Activated naive CD8-positive, alpha-beta T cell treated with anti-CD3 and anti-CD28 coated beads for 36 hours (primary cell): ENCODE measurements around the gene NFILZ. TPM values are rescaled to one million over a fixed set of nuclear protein-coding genes. Genes with fewer than 3 reads are reported as not detected.

Experiments used
- DNase-seq: peaks from one replicate; pipeline ENCODE4 v3.0.0; 2021
- H3K27ac Mint-ChIP-seq: one replicate; pipeline ENCODE4 v1.8.0; 2022; ENCODE audit warnings: mild to moderate bottlenecking, moderate library complexity, mixed read lengths
- H3K27me3 Mint-ChIP-seq: one replicate; pipeline ENCODE4 v1.8.0; 2022; ENCODE audit warnings: mild to moderate bottlenecking, mixed read lengths
- H3K36me3 Mint-ChIP-seq: one replicate; pipeline ENCODE4 v1.8.0; 2021; ENCODE audit warnings: mild to moderate bottlenecking, mixed read lengths
- H3K4me1 Mint-ChIP-seq: one replicate; pipeline ENCODE4 v1.8.0; 2021; ENCODE audit warnings: mixed read lengths
- H3K4me3 Mint-ChIP-seq: one replicate; pipeline ENCODE4 v1.8.0; 2022; ENCODE audit warnings: mild to moderate bottlenecking, moderate library complexity, mixed read lengths
- H3K9me3 Mint-ChIP-seq: one replicate; pipeline ENCODE4 v1.8.0; 2022; ENCODE audit warnings: mixed read lengths
- total RNA-seq, 2 experiments: library from RNA; stranded (reverse); gene quantifications; one replicate each; pipeline ENCODE4 v1.2.3, GENCODE V29; 2021

NFILZ gene
- total RNA-seq, 2 experiments from 2014 or later = not detected

DNA sequence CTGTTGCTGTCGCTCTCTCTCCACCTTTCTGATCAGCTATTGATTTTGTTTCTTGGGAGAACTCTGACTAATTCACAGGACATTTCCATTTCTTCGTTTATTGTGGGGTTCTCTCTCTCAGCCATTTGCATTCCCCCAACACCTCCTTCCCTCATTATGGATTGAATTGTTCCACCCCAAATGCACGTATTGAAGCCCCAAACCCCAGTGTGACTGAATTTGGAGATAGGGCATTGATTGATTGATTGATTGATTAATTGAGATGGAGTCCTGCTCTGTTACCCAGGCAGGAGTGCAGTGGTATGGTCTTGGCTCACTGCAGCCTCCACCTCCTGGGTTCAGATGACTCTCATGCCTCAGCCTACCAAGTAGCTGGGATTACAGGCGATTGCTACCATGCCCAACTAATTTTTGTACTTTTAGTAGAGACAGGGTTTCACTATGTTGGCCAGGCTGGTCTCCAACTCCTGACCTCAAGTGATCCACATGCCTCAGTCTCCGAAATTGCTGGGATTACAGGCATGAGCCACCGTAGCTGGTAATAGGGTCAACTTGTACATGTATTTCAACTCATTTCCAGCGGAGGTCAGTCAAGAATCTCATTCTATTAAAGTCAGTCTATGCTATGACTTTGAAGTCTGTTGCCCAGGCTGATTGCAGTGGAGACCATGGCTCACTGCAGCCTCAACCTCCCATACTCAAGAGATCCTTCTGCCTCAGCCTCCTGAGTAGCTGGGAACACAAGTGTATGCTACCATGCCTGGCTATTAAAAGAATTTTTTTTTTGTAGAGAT is 13.6 kb downstream of the NFILZ start:
- no peaks in the 10 kb centered on the region for H3K4me1 Mint-ChIP-seq
- H3K36me3 Mint-ChIP-seq = no peaks in the 10 kb centered on the region
- DNase-seq = no peak
- no peak overlapping the region for H3K4me3 Mint-ChIP-seq
- H3K9me3 Mint-ChIP-seq = peaks cover 9% of the 10 kb centered on the region
- H3K27ac Mint-ChIP-seq = no peak overlapping the region
- peaks cover 24% of the 10 kb centered on the region for H3K27me3 Mint-ChIP-seq

DNA sequence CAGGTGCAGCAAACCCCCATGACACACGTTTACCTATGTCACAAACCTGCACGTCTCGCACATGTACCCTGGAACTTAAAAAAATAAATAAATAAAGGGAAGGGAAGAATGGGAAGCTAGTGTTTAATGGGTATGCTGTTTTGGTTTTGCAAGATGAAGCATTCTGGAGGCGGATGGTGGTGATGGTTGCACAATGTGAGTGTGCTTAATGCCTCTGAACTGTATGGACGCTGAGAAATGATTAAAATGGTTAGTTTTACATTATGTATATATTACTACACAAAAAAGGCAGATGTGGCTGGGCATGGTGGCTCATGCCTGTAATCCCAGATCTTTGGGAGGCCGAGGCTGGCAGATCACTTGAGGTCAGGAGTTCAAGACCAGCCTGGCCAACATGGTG is 17.8 kb downstream of the NFILZ start:
- no peaks in the 10 kb centered on the region for H3K9me3 Mint-ChIP-seq
- no peak for DNase-seq
- H3K4me1 Mint-ChIP-seq = no peaks in the 10 kb centered on the region
- no peak overlapping the region for H3K4me3 Mint-ChIP-seq
- H3K27ac Mint-ChIP-seq = no peak overlapping the region
- peaks cover 11% of the 10 kb centered on the region for H3K27me3 Mint-ChIP-seq
- H3K36me3 Mint-ChIP-seq = no peaks in the 10 kb centered on the region

DNA sequence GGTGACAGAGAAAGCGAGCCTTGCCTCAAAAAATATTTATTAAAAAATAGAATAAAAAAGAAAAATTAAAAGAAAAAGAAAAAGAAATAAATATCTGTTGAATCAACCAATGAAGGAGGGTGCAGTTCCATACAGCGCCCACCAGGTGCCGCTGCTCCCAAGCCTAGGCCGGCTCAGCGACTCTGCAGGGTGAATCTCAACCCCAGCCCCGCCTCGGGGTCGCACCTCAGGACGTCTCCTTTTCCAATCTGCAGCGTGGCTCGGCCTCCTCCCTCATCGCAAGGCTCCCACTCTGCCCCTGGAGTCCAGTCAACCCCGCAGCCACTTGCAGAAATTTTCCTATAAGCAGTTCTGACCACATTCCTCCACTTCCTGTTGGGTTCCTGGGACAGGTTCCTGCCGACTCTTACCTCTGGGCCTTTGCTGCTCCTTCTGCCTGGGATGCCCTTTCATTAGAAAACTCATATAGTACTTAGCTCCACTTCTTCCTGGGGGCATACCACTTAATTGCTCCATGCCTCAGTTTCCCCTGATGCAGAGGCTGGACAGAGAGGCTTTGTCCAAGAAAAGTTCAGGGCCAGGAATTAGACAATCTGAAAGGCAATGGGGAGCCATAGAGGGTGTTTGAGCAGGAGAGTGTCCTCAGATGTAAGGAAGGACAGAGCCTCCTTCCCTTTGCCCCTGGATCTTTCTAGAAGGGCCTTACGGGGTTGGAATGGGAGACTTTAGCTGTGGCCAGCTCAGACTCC is 24.3 kb downstream of the NFILZ start:
- no peaks in the 10 kb centered on the region for H3K36me3 Mint-ChIP-seq
- peak; percentile 70 for DNase-seq
- no peaks in the 10 kb centered on the region for H3K9me3 Mint-ChIP-seq
- H3K27ac Mint-ChIP-seq = no peak overlapping the region
- peaks cover 9% of the 10 kb centered on the region for H3K4me1 Mint-ChIP-seq
- peak overlapping the region; percentile 43 for H3K4me3 Mint-ChIP-seq
- H3K27me3 Mint-ChIP-seq = peaks cover 8% of the 10 kb centered on the region

DNA sequence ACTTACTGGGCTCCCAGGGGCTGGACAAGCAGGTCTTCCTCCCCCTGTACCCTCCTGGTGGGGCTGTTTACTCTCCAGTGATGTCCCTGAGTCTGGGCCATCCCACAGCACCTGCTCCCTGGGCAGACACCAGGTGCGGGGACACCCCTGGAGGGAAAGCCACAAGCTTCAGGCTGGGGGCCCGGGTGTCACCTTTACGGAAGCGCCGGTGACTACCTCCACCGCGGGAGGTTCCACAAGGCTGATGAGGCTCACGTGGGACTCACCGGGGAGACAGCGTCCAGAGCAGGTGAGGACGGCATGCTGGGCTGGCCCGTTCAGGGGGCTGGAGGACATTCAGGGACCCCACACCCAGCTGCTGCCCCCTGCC is 24.9 kb downstream of the NFILZ start:
- peak; percentile 39 for DNase-seq
- no peak overlapping the region for H3K4me3 Mint-ChIP-seq
- H3K27me3 Mint-ChIP-seq = peaks cover 8% of the 10 kb centered on the region
- H3K4me1 Mint-ChIP-seq = peaks cover 9% of the 10 kb centered on the region
- H3K9me3 Mint-ChIP-seq = no peaks in the 10 kb centered on the region
- H3K27ac Mint-ChIP-seq = no peak overlapping the region
- H3K36me3 Mint-ChIP-seq = no peaks in the 10 kb centered on the region

DNA sequence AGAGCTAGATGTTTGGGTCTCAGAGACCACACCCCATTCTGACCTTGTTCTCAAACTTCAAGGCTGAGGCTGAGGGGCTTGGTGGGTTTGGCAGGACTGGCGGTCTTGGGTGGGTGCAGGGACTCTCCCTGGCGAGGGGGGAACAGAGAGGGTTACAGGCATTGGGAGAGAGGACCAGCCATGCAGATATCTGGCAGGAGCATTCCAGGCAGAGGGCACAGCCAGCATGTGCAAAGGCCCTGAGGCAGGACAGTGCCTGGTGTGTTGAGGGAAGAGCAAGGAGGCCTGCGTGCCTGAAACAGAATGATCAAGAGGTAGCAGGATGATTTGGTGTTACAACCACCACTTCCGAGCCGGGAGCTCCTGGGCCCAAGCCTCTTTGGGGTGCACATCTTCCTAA is 27.4 kb downstream of the NFILZ start:
- Mint-ChIP-seq H3K27ac (no peak overlapping the region), H3K36me3 (no peaks in the 10 kb centered on the region), H3K9me3 (no peaks in the 10 kb centered on the region), H3K4me1 (peaks cover 9% of the 10 kb centered on the region), H3K27me3 (peaks cover 8% of the 10 kb centered on the region), H3K4me3 (no peak overlapping the region)
- no peak for DNase-seq

DNA sequence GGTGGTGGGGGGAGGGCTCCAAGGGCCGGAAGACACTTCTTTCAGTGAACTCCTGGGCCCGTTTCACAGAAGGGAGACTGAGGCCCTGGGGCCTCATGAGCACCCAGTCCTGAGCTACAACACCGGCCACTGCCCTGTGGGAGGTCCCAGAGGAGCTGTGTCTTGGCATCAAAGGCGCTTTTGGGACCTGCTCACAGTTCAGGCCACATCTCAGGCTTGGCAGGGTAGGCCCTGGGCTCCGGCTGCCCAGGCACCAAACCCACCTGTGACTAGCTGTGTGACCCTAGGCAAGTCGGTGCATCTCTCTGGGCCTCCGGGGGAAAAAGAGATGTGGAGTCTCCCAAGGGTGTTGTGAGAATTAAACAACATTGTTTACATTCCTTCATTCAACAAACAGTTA is 29.5 kb downstream of the NFILZ start:
- Mint-ChIP-seq H3K4me3 (no peak overlapping the region), H3K36me3 (no peaks in the 10 kb centered on the region), H3K9me3 (no peaks in the 10 kb centered on the region), H3K27ac (no peak overlapping the region), H3K4me1 (peaks cover 16% of the 10 kb centered on the region), H3K27me3 (peaks cover 8% of the 10 kb centered on the region)
- DNase-seq = no peak

DNA sequence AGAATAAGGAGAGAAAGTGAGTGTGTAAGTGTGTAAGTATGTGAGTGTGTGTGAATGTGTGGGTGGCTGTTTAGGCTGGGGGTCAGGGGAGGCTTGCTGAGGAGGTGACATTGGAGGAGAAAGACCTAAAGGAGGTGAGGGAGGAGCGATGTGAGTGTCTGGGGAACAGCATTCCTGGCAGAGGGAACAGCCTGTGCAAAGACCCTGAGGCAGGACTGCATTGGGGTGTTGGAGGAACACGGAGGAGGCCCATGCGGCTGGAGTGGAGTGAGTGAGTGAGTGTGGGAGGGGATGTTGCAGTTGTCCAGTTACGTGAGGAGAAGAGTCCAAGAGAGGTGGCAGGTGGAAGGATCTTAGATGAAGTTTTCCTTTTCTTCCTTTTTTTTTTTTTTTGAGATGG is 31.8 kb downstream of the NFILZ start:
- H3K4me1 Mint-ChIP-seq = peaks cover 27% of the 10 kb centered on the region
- H3K27me3 Mint-ChIP-seq = no peaks in the 10 kb centered on the region
- DNase-seq = no peak
- H3K36me3 Mint-ChIP-seq = no peaks in the 10 kb centered on the region
- peaks cover 2% of the 10 kb centered on the region for H3K9me3 Mint-ChIP-seq
- H3K4me3 Mint-ChIP-seq = no peak overlapping the region
- H3K27ac Mint-ChIP-seq = no peak overlapping the region

DNA sequence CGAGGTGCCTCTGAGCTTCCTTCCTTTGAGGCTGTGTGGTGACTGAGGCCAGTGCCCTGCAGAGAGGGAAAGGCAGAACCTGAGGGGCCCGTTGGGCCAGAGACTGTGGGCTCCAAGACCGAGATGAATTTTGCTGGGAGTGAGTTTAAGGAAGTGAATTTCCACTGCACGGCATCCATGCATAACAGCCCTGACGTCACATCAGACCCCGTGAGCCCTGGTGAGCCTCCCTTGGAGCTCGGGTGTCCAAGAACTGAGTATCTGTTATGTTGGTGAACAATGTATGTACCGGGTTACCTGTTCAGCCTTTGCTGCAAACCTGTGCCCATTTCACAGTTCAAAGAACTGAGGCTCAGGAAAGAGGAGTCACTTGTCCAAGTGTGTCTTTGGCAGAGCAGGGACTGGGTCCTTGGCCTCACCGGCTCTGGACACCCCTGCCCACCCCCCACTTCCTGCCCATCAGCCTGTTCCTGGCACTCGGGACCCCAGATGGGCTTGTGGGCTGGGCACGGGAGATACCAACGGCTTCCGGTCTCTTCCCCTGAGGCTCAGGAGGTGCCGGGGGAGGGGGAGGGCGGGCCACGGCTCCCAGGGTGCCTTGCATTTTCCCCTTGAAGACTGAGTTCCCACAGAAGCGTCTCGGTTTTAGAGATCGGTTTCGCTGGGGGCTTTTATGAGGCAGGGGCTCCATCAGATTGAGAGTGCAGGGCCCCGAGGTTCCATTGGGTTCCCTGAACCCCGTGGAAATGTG is 33.7 kb downstream of the NFILZ start:
- peak; percentile 27 for DNase-seq
- Mint-ChIP-seq H3K9me3 (peaks cover 7% of the 10 kb centered on the region), H3K27ac (peak overlapping the region; percentile 19), H3K4me1 (peaks cover 32% of the 10 kb centered on the region), H3K27me3 (no peaks in the 10 kb centered on the region), H3K4me3 (peak overlapping the region; percentile 22), H3K36me3 (no peaks in the 10 kb centered on the region)

DNA sequence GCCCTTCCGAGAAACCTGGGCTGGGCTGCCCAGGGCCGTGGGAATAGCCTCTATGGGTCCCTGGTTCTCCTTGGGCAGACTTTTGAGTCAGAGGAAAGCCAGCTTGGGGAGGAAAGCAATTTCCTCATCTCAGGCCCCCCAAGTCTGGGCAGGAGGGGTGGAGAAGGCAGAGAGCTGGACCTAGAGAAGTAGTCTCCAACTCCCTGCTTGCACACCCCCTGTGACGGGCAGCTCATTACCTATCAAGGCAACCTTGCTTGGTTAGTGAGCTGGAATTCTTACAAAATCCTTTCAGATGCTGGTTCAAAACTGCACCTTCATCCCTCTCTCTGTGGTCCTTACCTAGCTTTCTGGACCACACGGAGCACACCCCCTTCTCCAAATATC is 34.2 kb downstream of the NFILZ start:
- H3K27ac Mint-ChIP-seq = no peak overlapping the region
- peaks cover 7% of the 10 kb centered on the region for H3K9me3 Mint-ChIP-seq
- no peaks in the 10 kb centered on the region for H3K36me3 Mint-ChIP-seq
- DNase-seq = no peak
- H3K27me3 Mint-ChIP-seq = no peaks in the 10 kb centered on the region
- peaks cover 32% of the 10 kb centered on the region for H3K4me1 Mint-ChIP-seq
- H3K4me3 Mint-ChIP-seq = no peak overlapping the region

DNA sequence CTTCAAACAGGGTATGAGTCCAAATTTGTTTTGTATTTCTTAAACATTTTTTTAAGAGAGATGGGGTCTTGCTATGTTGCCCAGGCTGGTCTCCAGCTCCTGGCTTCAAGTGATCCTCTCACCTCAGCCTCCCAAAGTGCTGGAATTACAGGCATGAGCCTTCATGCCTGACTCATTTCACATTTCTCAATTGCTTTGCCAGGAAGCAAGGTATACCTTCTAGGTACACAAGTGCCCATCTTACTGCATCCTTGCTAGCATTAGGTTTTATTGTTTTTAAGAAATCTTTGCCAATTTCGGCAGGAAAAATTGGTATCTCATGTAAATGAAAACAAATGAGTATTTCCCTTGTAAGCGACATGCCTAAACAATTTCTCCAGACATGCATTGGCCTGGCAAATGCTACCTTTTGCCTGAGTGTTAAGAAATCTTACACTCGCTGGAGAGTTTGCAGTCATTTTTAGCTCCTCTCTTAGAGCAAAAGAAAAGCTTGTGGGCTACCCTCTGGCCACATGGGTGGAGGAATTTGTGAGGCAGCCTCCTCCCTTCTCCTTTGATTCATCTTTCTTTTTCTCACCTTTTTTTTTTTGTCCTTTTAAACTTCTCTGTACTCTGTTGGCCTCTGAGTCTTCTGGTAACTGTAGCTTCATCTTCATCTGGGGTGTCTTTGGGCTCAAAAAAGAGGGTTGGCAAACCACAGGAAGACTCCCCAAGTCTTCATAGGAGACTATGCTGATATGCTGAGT is 35.2 kb downstream of the NFILZ start:
- DNase-seq = no peak
- Mint-ChIP-seq H3K9me3 (peaks cover 7% of the 10 kb centered on the region), H3K27me3 (no peaks in the 10 kb centered on the region), H3K27ac (no peak overlapping the region), H3K4me1 (peaks cover 32% of the 10 kb centered on the region), H3K36me3 (no peaks in the 10 kb centered on the region), H3K4me3 (no peak overlapping the region)

DNA sequence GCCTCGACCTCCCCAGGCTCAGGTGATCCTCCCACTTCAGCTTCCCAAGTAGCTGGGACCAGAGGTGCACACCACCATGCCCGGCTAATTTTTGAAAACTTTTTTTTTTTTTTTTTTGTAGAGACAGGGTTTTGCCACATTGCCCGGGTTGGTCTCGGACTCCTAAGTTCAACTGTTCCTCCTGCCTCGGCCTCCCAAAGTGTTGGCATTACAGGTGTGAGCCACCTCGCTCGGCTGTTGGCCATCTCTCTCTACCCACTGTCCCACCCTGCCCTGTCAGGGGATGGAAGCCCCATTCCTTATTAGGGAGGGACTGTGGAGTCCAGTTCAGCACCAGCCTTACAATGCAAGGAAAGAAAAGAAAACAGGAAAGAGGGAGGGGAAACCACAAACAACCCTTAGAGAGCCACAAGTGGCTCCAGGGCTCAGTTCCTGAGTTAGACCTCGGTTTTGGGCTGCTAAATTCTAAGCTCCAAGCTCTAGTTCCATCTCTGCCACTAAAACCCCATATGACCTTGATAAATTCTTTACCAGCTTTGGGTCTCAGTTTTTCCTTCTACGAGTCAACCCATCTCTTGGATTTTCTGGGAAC is 36.5 kb downstream of the NFILZ start:
- H3K4me1 Mint-ChIP-seq = peaks cover 39% of the 10 kb centered on the region
- H3K9me3 Mint-ChIP-seq = peaks cover 7% of the 10 kb centered on the region
- no peak overlapping the region for H3K27ac Mint-ChIP-seq
- no peaks in the 10 kb centered on the region for H3K27me3 Mint-ChIP-seq
- H3K4me3 Mint-ChIP-seq = no peak overlapping the region
- H3K36me3 Mint-ChIP-seq = no peaks in the 10 kb centered on the region
- DNase-seq = no peak

DNA sequence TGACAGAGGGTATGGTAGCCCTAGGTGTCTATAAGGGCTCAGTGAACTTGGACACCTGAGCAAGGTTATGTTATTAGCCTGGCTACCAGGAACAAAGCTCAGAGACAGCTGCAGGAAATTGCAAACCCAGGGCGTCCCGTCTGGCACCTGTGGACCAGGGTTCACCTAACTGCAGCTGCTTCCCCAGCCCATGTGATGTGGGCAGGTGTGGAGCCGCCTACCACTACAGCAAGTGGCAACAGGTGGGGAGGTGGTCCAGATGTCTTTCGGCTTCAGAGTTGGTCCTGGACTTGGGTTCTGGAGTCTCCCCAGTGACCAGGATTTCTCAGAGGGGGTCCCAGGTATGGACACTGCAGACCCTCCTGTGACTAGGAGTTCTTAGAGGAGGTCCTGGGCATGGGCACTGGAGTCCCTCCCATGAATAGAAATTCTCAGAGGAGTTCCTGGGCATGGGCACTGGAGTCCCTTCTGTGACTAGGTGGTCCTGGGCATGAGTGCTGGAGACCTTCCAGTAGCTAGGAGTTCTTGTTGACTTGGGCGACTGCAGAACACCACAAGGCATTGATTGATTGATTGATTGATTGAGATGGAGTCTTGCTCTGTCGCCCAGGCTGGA is 43.0 kb downstream of the NFILZ start:
- H3K4me1 Mint-ChIP-seq = peaks cover 13% of the 10 kb centered on the region
- H3K36me3 Mint-ChIP-seq = no peaks in the 10 kb centered on the region
- no peak overlapping the region for H3K4me3 Mint-ChIP-seq
- H3K27ac Mint-ChIP-seq = no peak overlapping the region
- no peak for DNase-seq
- peaks cover 4% of the 10 kb centered on the region for H3K9me3 Mint-ChIP-seq
- no peaks in the 10 kb centered on the region for H3K27me3 Mint-ChIP-seq

DNA sequence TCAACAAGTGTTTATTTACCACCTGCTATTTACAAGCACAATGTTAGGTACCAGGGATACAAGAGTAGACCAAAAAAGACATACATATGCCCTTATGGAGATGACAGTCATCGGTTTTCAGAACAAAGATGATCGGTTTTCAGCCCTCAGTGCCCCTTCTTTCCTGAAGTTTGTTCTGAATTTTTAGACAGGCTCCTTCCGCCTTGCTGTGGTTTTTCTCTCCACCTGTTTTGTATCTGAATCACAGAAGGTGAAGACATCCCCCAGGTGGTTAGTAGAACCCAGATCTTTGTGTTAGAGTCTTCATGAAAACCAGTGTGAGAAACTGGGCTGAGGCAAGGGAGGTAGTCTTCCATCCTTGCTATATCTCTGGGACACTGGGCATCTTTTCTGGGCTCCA is 44.6 kb downstream of the NFILZ start:
- Mint-ChIP-seq H3K4me1 (peaks cover 11% of the 10 kb centered on the region), H3K36me3 (no peaks in the 10 kb centered on the region), H3K4me3 (no peak overlapping the region), H3K9me3 (peaks cover 3% of the 10 kb centered on the region), H3K27me3 (no peaks in the 10 kb centered on the region), H3K27ac (no peak overlapping the region)
- DNase-seq = no peak

DNA sequence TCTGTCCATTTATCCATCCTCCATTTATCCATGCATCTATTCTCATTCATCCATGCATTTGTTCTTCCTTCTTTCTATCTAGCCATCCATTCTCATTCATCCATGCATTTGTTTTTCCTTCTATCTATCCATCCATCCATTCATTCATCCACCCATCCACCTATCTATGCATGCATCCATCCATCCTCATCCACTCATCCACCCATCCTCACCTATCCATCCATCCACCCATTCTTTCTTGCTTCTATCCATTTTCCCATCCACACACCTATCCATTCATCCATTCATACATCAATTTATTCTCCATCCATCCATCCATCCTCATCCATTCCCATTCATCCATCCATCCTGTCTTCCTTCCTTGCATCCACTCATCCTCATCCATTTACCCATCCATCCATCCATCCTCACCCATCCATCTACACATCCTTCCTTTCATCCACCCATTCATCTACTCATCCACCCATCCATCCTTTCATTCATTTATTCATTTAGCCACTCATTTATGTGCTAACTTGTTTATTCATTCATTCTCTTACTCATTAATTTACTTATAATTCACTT is 47.9 kb downstream of the NFILZ start:
- peaks cover 3% of the 10 kb centered on the region for H3K9me3 Mint-ChIP-seq
- no peak overlapping the region for H3K4me3 Mint-ChIP-seq
- no peak for DNase-seq
- H3K4me1 Mint-ChIP-seq = peaks cover 13% of the 10 kb centered on the region
- no peaks in the 10 kb centered on the region for H3K27me3 Mint-ChIP-seq
- H3K27ac Mint-ChIP-seq = no peak overlapping the region
- H3K36me3 Mint-ChIP-seq = no peaks in the 10 kb centered on the region
